Mesenteric fat pad (tissue), 1 donor: ENCODE measurements around the gene EMC6. TPM values are rescaled to one million over a fixed set of nuclear protein-coding genes. Genes with fewer than 3 reads are reported as not detected.
"Not testable (repeated sequence)": the region's sequence is repeated elsewhere in the genome, so short reads cannot be mapped to it uniquely, and the experiment has no call there.

Experiments
- DNase-seq: peaks from one replicate; pipeline ENCODE4 v3.0.0-alpha.2; 2020; ENCODE audit warnings: low spot score
- total RNA-seq: library from RNA; stranded (reverse); fragmentation: NEBNext Ultra II Directional; extraction: Animal tissue kit (Norgen Biotek cat#: 25700); gene quantifications from one replicate; pipeline ENCODE4 v1.2.1, GENCODE V29; 2021
- donor health status: DM: yes; HTN: yes; CAD: no.

Gene EMC6
- total RNA-seq, 1 donor from 2014 or later: 34.7 TPM

DNA sequence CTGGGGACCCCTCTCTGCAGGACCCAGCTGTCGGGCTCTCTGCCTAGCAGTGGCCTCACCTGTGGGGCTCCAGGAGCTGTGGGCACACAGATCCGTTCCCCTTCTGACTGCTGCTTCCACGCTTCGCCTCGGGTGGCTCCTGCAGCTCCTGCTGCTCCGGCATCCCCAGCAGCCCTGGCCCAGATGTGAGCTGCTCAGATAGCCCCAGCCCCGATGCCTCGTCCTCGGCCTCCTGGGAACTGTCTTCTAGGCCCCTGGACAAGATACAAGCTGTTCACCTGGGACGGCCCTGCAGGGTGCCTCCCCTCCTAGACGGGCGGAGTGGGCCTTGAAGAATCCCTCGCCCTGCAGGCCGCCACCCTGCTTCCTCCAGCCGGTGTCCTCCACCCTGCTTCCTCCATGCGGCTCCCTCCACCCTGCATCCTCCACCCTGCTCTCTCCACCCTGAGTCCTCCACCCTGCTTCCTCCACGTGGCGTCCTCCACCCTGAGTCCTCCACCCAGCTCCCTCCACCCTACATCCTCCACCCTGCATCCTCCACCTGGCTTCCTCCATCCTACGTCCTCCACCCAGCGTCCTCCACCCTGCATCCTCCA, 11.0 kb downstream of the EMC6 start:
- DNase-seq: no peak

DNA sequence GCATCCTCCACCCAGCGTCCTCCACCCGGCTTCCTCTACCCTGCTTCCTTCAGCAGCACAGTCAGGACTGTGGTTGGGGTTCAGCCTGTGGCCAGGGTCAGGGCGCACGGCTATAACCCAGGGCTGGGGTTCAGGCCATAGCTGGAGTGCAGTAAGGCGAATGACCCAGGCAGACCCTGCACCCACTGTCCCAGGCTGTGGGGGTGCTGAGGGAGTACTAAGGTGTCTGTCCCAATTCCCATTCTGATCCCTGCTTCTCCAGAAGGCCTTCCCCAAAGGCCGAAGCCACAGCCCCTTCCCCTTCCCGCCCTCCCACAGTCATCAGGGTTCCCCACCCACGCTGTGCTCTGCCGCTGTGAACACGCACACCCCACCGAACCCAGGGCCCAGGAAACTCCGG, 12.4 kb downstream of the EMC6 start:
- no peak for DNase-seq

DNA sequence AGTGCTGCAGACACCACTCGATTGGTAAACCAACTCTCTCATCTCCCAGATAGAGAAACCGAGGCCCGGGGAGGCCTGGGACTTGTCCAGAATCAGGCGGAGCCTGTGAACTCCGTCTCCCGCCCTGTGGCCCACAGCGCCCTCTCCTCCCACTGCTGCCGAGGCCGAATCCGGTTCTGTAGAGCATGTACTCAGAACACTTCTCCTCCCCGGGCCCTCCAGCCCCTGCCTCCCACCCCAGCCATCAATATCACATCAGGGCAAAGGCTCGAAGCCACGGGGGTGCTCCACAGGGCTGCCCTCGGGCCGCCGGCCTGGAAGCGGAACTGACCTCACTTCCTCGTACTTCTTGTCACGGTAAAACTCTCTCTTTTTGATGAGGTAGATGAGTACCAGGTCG, 13.0 kb downstream of the EMC6 start:
- DNase-seq: no peak

DNA sequence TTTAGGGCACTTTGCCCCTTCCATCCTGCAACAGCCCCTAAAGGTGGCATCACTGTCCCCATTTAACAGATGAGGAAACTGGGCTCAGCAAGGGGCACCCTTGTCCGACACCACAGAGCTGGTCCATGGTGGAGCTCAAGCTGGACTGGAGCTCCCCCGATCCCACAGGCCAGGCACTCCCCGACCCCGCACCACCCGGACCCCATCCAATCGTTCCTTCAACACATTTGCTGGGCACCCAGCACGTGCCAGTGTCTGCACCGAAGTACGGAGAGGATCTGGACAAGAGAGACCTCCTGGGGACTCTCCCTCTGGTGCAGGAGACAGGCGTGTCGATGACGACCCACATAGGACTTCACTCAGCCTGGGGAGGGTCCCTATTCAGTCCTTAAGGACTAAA, 13.4 kb downstream of the EMC6 start:
- DNase-seq: no peak

DNA sequence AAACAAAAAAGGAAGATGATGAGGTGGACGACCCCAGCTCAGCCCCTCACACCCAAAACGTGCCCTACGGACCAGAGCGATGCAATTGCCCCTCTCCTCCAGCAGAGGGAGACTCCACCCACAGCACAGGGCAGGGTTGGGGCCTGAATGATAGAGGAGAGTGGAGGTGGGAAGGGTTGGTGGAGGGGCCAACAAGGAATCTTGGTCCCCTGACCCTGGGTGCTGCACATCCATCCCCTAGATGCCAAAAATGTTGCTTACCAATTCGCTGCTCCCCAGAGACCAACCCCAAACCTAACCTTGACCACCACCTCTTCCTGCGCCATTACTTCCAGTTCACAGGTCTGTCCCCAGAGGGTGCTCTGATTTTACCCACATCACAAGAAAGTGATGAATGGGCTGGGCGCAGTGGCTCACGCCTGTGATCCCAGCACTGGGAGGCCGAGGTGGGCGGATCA, 14.5 kb downstream of the EMC6 start:
- no peak for DNase-seq

DNA sequence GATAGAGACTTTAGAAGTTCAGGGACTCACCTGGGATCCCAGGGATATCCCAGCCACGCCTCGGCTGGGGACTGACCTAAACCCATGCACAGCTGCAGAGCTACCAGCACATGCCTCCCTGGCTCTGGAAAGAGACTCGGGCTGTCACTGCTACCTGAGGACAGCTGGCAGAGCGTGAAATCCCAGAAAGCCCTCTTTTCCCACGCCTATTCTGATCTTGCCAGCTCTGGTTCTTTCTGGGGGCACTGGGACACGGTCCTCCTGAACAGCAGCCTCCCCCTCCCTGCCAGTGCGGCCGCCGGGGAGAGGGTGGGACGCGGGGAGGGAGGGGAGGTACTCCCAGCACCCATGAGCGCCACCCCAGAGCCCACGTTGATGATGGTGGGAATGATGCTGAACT, 16.6 kb downstream of the EMC6 start:
- DNase-seq: no peak

DNA sequence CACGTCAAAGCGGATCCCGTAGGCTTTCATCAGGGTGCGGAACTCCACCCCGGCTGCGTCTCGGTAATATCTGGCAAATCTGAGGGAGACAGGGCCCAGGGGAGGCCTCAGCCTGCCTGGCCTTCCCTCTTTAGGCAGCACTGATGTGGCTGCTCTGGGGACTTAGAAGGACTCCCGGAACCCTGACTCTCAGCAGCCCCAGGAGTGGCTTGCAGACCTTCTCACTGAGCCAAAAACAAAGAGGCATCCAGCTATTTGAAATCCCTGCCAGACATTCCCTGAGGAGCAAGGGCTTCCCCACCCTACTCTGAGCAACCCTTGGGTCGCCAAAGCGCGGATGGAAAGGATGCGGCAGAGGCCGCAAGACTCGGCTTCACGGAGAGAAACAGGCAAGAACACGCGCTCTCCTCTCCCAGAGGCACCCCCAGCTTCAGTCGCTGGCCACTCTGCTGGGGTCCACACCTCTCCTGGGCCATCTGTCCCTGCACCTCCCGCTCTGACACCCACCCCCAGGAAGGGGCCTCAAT, 19.5 kb downstream of the EMC6 start:
- DNase-seq: no peak

DNA sequence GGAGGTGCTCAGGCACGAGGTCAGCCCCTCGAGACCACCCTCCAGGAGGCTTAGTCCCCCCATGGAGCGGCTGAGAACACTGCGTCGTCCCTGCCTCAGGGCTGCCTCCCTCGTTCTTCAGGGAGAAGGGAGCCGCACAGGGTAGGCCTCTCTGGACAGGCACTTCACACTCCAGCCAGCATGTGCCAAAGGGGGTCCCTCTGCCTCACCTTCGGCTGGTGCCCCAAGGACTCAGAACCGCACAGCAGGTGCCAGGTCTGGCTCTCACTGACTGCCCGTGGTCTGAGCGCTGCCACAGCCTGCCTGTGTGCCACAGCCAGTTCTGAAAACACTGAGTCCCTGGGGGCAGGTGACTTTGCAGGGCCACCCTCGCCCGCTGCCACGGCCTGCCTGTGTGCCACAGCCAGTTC, 20.2 kb downstream of the EMC6 start:
- DNase-seq: no peak

DNA sequence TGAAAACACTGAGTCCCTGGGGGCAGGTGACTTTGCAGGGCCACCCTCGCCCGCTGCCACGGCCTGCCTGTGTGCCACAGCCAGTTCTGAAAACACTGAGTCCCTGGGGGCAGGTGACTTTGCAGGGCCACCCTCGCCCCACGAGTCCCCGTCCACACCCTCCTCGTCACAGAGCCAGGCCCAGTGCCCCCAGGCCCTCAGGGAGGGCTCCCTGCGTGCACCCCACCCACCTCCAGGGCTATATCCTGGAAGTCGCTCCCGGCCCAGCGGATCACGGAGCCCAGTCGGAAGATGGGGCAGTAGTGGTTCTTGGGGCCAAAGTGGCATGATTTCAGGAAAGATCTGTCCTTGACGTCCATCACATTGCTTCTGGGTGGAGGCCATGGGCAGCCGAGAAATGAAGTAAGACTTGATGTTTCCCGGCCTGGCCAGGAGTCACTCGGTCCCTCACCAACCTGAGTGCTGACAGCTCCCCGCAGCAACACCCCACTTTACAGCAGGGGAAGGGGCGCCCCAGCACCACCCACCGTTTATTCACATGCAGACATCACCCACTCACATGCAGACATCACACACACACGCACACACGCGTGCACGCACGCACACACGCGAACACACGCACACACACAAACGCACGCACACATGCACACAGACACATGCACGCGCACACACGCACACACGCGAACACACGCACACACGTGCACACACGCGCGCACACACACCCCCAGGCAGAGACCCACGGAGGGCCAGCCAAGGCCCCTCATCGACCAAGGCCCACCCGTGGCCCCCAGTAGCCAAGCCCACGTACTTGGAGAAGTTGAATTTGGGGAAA, 20.9 kb downstream of the EMC6 start:
- DNase-seq: no peak

DNA sequence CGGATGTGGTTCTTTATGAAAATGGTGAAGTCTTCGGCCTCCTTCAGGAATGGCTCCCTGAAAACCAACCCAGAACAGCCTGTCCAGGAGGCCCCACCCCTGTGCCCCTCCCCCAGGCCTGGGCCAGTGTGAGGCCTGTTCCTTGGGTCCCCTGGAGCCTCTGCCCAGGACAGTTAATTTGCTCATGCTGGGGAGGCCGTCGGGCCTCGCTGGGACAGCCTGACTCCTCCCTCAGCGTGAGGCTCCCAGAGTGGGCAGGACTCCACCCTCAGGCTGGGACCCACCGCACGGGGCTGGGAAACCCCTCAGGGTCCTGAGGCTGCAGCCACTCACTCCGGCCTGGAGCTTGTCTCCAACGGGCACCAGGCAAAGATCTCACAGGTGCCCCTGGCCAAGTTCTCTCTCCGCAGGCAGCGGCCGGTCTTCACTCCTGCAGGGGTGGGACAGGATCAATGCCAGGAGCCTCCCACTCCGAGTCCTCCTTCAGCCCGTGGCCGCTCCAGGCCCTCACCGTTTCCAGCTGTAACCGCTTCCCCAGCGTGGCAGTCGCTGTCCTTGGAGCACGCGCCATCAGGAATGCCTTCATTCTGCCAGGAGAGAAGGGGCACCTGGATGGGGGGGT, 21.6 kb downstream of the EMC6 start:
- no peak for DNase-seq

DNA sequence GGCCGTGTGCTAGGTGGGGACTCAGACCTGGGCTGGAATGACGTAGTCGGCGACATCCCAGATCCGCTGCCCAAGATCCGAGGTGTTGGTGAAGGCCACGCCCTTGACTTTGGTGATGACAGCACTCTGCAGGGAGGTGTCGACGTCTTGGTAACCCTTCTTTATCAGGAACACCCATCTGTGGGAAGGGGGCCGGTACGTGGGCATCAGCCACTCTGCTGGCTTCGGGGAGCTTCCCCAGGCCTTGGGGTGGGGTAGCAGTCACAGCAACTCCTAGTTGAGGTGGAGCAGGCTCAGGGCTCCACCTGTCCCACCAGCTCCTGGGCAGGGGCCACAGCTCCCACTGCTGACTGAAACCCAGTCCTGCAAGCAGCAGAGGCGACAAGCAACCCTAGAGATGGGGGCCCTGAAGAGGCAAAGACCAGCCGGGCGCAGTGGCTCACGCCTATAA, 23.0 kb downstream of the EMC6 start:
- no peak for DNase-seq

DNA sequence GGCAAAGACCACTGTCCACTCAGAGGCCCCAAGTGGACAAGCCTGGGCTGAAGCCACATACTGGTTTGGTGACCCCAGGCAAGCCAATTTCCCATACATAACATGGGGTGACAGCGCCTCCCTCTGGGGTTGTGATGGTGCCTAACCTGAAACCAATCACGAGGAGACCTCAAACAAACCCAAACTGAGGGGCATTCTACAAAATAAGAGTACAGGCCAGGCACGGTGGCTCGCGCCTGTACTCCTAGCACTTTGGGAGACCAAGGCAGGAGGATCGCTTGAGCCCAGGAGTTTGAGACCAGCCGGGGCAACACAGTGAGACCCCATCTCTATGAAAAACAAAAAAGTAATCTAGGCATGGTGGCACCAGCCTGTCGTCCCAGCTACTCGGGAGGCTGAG, 23.7 kb downstream of the EMC6 start:
- DNase-seq: no peak

DNA sequence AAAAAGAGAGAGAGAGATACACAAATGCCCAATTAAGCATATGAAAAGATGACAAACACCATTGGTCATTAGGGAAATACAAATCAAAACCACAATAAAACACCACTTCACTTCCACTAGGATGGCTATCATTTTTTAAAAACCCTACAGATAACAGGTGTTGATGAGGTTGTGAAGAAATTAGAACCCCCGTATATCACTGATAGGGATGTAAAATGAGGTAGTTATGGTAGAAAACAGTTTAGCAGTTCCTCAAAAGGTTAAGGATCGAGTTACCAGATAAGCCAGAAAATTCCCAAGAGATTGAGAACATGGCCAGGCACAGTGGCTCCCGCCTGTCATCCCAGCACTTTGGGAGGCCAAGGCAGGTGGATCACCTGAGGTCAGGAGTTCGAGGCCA, 24.5 kb downstream of the EMC6 start:
- no peak for DNase-seq

DNA sequence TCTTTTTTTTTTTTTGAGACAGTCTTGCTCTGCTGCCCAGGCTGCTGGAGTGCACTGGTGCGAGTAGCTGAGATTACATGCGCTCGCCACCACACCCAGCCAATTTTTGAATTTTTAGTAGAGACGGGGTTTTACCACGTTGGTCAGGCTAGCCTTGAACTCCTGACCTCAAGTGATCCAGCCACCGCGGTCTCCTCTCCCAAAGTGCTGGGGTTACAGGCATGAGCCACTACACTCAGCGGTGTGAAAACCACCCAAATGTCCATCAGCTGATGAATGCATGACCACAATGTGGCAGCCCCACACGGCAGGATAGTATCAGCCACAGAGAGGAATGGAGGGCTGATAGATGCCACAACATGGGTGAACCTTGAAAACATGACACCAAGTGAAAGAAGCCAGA, 25.2 kb downstream of the EMC6 start:
- no peak for DNase-seq

DNA sequence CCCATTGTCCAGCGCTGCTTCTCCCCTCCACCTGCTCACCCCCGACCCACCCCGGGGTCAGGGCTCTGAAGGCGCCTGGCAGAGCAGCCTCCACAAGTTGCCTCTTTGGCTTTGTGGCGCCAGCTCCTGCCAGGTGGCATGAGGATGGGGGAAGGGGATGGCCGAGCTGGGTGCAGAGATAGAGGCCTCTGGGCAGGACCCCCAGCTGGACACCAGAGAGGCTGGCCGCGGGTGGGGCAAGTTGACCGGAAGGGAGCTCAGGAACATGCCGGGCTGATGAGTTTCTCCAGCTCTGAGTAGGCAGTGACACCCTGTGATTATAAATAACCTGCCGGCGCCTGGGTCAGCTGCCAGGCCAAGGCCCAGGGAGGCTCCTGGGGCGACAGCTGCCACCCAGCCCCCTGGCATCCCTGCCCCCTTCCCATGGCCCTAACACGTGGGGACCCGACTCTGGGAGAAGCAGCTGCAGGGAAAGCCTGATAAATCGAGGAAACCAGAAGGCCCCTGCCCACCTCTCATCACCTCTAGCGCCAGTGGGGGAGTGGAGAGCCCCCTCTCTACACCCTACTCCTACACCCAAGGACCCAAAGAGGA, 26.6 kb downstream of the EMC6 start:
- no peak for DNase-seq

DNA sequence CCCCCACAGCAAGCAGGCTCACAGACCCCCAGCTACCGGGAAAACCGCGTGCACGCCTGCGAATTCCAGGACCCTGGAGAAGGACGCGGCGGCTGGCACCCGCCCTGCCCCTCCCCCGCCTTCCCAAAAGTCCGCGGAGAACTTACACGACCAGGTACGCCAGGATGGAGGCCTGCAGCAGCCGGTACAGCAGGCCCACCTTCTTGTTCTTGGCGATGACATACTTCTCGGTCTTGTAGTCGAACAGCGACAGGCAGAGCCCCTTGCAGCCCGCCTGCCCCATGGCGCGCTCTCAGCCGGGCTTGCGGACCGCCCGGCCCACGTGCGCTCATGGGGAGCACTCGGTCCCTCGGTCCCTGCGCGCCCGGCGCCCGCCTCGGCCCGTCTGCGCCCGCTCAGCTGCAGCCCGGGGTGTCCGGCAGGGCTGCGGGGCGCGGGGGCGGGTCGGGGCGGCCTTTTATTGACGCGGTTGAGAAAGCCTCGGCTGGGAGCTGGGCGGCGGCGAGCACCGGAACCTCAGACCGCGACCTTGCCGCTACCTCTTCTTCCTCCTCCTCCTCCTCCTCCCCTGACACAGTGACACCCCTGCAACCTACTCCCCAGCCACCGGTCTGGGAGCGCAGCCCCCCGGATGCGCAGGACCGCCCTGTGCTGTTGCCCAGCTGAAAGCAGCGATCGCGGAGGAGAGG, 27.3 kb downstream of the EMC6 start, which contains the start of gene P2RX5:
Gene P2RX5, minus strand, starts transcription at position 433 of the 689 bp plus-strand sequence. Its CDS starts 150 bp downstream, at position 283.
- no peak for DNase-seq

DNA sequence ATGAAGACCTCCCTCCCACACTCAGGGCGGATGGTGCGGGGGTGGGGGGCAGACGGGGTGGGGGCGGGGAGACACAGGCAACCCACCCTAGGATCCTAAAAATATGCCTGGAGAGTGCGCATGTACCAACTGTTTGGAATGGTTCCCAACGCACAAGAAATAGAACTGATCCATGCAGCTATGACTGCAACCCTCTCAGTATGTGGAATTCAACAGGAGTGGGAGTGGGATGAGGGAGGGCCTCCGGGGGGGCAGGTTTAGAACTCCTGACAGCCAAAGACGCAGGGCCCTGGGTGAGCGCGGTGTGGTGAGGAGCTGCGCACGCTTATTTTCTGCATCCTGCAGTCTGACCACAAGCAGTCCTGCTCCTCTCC, 28.5 kb downstream of the EMC6 start:
- DNase-seq: no peak

DNA sequence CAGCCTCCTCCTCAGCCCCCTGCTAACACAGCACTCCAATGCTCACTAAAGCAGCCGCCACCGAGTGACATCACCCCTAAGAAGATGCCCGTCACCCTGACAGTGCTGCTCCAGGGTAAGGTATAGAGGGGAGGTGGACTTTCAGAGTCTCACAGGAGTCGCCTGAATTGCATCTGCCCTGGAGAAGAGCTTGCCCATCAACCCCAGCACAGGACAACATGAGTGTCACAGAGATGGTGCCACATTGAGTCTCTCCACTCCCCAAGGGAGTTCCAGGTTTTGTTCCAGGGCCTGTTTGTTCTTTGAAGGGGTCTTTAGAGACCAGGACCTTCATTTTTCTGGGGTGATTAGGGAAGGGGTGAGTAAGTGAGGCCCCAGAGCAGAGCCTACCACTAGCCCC, 29.5 kb downstream of the EMC6 start:
- no peak for DNase-seq

DNA sequence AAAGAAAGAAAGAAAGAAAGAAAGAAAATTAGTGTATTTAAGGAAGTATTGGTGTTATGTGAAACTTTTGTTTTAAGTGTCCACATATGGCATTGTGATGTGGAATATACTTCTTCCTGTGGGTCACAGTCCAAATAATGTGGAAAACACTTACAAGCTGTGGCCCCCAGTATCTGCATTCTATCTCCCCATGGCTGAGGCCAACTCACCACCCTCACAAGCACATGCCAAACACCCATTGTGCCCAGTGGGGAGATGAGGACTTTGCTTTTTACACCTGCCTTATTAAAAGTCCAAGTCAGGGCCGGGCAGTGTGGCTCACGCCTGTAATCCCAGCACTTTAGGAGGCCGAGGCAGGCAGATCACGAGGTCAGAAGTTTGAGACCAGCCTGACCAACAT, 31.3 kb downstream of the EMC6 start:
- no peak for DNase-seq

DNA sequence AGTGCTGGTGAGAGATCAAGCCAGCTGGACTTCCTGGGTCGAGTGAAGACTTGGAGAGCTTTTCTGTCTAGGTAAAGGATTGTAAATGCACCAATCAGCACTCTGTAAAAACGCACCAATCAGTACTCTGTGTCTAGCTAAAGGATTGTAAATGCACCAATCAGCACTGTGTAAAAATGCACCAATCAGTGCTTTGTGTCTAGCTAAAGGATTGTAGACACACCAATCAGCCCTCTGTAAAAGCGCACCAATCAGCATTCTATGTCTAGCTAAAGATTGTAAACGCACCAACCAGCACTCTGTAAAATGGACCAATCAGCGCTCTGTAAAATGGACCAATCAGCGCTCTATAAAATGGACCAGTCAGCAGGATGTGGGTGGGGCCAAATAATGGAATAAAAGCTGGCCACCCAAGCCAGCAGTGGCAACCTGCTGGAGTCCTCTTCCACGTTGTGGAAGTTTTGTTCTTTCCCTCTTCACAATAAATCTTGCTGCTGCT, 33.5 kb downstream of the EMC6 start:
- DNase-seq: not testable (repeated sequence)
